IMR-90 (cell line): ENCODE results near the gene TNFRSF25. TPM values are rescaled to one million over a fixed set of nuclear protein-coding genes. Genes with fewer than 3 reads are reported as not detected.

Experiments used
- ATAC-seq: fragments of 200-7000 bp; cut with Tn5 transposase; 2 replicates; pipeline ENCODE4 v1.9.1; 2020; ENCODE audit warnings: low read depth, mild to moderate bottlenecking, moderate library complexity
- BruUV-seq: library from RNA; stranded (reverse); fragments of 400-500 nt; replicated peaks from 2 replicates; lab custom pipeline; 2021; lab: Mats Ljungman, UMichigan
- CTCF ChIA-PET: fragments of 300-600 bp; formaldehyde crosslinking; extraction: SDS; loops from one replicate; lab custom pipeline; 2021; ENCODE audit warnings: antibody characterized with exemption; lab: Yijun Ruan, JAX
- POLR2A ChIA-PET: fragments of 300-600 bp; sonication (Branson Sonifier 250); formaldehyde crosslinking; loops from one replicate; lab custom pipeline; 2022; ENCODE audit warnings: antibody characterized with exemption; ENCODE audit not compliant: unreplicated experiment; lab: Charles Lee
- DNase-seq: peaks from one replicate; pipeline ENCODE4 v3.0.0; 2013
- H2AFZ ChIP-seq: replicated peaks from 2 replicates; pipeline ENCODE3; 2013; ENCODE audit warnings: low read length, mild to moderate bottlenecking; ENCODE audit not compliant: poor library complexity
- H2AK5ac ChIP-seq: 2 replicates; pipeline ENCODE4 v1.6.1; 2013; ENCODE audit warnings: low read depth, low read length, inconsistent platforms
- H2AK9ac ChIP-seq: replicated peaks from 2 replicates; pipeline ENCODE3; 2013; ENCODE audit warnings: mild to moderate bottlenecking, low read depth, low read length, moderate library complexity; ENCODE audit not compliant: poor library complexity
- H2BK120ac ChIP-seq: 2 replicates; pipeline ENCODE4 v1.6.1; 2013; ENCODE audit warnings: low read depth, low read length, inconsistent platforms
- H2BK15ac ChIP-seq: 3 replicates; pipeline ENCODE4 v1.6.1; 2013; ENCODE audit warnings: low read depth, low read length, inconsistent platforms
- H2BK20ac ChIP-seq: 2 replicates; pipeline ENCODE4 v1.6.1; 2013; ENCODE audit warnings: low read depth, mild to moderate bottlenecking, inconsistent platforms, low read length, moderate library complexity
- H2BK5ac ChIP-seq: 2 replicates; pipeline ENCODE4 v1.6.1; 2013; ENCODE audit warnings: mild to moderate bottlenecking, low read depth, low read length, inconsistent platforms; ENCODE audit not compliant: poor library complexity, severe bottlenecking
- H3K14ac ChIP-seq: replicated peaks from 2 replicates; pipeline ENCODE4 v1.6.1; 2013; ENCODE audit warnings: low read depth, low read length, inconsistent platforms
- H3K18ac ChIP-seq: 2 replicates; pipeline ENCODE4 v1.6.1; 2013; ENCODE audit warnings: low read depth, low read length, control low read depth
- H3K23ac ChIP-seq: 2 replicates; pipeline ENCODE4 v1.6.1; 2013; ENCODE audit warnings: low read depth, low read length, inconsistent platforms
- H3K27ac ChIP-seq: 2 replicates; pipeline ENCODE4 v1.5.1; 2013; ENCODE audit warnings: mild to moderate bottlenecking, control low read depth, low read length; ENCODE audit not compliant: insufficient read depth
- H3K27me3 ChIP-seq: 2 replicates; pipeline ENCODE4 v1.6.1; 2013; ENCODE audit warnings: low read length; ENCODE audit not compliant: control insufficient read depth, insufficient read depth
- H3K36me3 ChIP-seq: 2 replicates; pipeline ENCODE4 v1.6.1; 2013; ENCODE audit warnings: low read length, mixed read lengths; ENCODE audit not compliant: control insufficient read depth, insufficient read depth
- H3K4ac ChIP-seq: 2 replicates; pipeline ENCODE4 v1.6.1; 2013; ENCODE audit warnings: low read depth, low read length, inconsistent platforms
- H3K4me1 ChIP-seq: 2 replicates; pipeline ENCODE4 v1.6.1; 2013; ENCODE audit warnings: low read length, mixed read lengths; ENCODE audit not compliant: control insufficient read depth, insufficient read depth
- H3K4me2 ChIP-seq: 2 replicates; pipeline ENCODE4 v1.6.1; 2013; ENCODE audit warnings: low read depth, mild to moderate bottlenecking, control low read depth, low read length, moderate library complexity
- H3K4me3 ChIP-seq: 2 replicates; pipeline ENCODE4 v1.5.1; 2013; ENCODE audit warnings: low read depth, mild to moderate bottlenecking, control low read depth, low read length, moderate library complexity; ENCODE audit not compliant: insufficient read depth
- H3K56ac ChIP-seq: 2 replicates; pipeline ENCODE4 v1.6.1; 2013; ENCODE audit warnings: low read length, inconsistent platforms; ENCODE audit not compliant: insufficient read depth; ENCODE audit errors: extremely low read depth
- H3K79me1 ChIP-seq, 2 experiments: 2 replicates each; pipeline ENCODE4 v1.6.1; 2013; ENCODE audit warnings: low read length in 2 of 2, inconsistent platforms in 1 of 2, low read depth in 1 of 2
- H3K9ac ChIP-seq: 2 replicates; pipeline ENCODE4 v1.6.1; 2013; ENCODE audit warnings: low read depth, low read length, control low read depth
- H3K9me1 ChIP-seq: 2 replicates; pipeline ENCODE4 v1.6.1; 2013; ENCODE audit warnings: low read length, inconsistent platforms; ENCODE audit not compliant: insufficient read depth
- H3K9me3 ChIP-seq: 2 replicates; pipeline ENCODE4 v1.6.1; 2013; ENCODE audit warnings: low read length; ENCODE audit not compliant: control insufficient read depth, insufficient read depth
- H4K20me1 ChIP-seq: 2 replicates; pipeline ENCODE4 v1.6.1; 2013; ENCODE audit warnings: low read length, inconsistent platforms; ENCODE audit not compliant: insufficient read depth
- H4K5ac ChIP-seq: 2 replicates; pipeline ENCODE4 v1.6.1; 2013; ENCODE audit warnings: mild to moderate bottlenecking, low read depth, low read length, control low read depth
- H4K8ac ChIP-seq, 2 experiments: 2 replicates each; pipeline ENCODE4 v1.6.1; 2013; ENCODE audit warnings: low read depth in 2 of 2, low read length in 2 of 2, control low read depth in 1 of 2, inconsistent platforms in 1 of 2
- H4K91ac ChIP-seq: 2 replicates; pipeline ENCODE4 v1.6.1; 2013; ENCODE audit warnings: low read depth, low read length, inconsistent platforms; ENCODE audit not compliant: insufficient read depth
- CHD1 ChIP-seq: IDR thresholded peaks from 2 replicates; pipeline ENCODE4 v1.6.1; 2012; ENCODE audit warnings: low read depth, low read length, improper control_type of control experiment
- FOS ChIP-seq: fragments of 150-350 bp; IDR thresholded peaks from 2 replicates; pipeline ENCODE4 v1.6.1; 2016; ENCODE audit warnings: low read depth, low read length
- MAZ ChIP-seq: IDR thresholded peaks from 2 replicates; pipeline ENCODE4 v1.6.1; 2012; ENCODE audit warnings: low read depth, mild to moderate bottlenecking, low read length, improper control_type of control experiment, moderate library complexity, borderline replicate concordance
- RAD21 ChIP-seq: IDR thresholded peaks from 2 replicates; pipeline ENCODE4 v1.6.1; 2012; ENCODE audit warnings: low read length, improper control_type of control experiment
- RCOR1 ChIP-seq: IDR thresholded peaks from 2 replicates; pipeline ENCODE4 v1.6.1; 2012; ENCODE audit warnings: mild to moderate bottlenecking, low read length, improper control_type of control experiment; ENCODE audit not compliant: insufficient replicate concordance
- WGBS, 2 experiments: methylation state at CpG; one replicate each; pipeline versions ENCODE4 v1.1.5 to v1.1.7; 2013; ENCODE audit warnings: missing lambda C conversion rate in 2 of 2; ENCODE audit not compliant: insufficient read length in 1 of 2; ENCODE audit errors: extremely low coverage in 2 of 2; 5-methylcytosine and 5-hydroxymethylcytosine counted together
- dilution Hi-C: fragments of 300-500 bp; cut with HindIII; formaldehyde crosslinking; loops from one replicate; pipeline ENCODE4 v1.14.3; 2018; ENCODE audit warnings: low sequenced_read_pairs; ENCODE audit not compliant: unreplicated experiment
- in situ Hi-C: fragments of 300-500 bp; cut with MboI; formaldehyde crosslinking; loops from 3 replicates; pipeline ENCODE4 v1.14.3; 2019; ENCODE audit warnings: low sequenced_read_pairs, inconsistent platforms, mixed read lengths
- intact Hi-C: fragments of 100-400 bp; cut with micrococcal nuclease; formaldehyde crosslinking; loops from 2 replicates; pipeline ENCODE4 v1.10.0; 2022
- polyA plus RNA-seq, 3 experiments: library from polyadenylated mRNA; depleted of rRNA; stranded (reverse); fragments of >200 nt; gene quantifications; 2 replicates each; pipeline ENCODE4 v1.2.3, GENCODE V29; 2012; ENCODE audit warnings: low replicate concordance in 1 of 3
- total RNA-seq: library from RNA; depleted of rRNA; stranded (reverse); fragments of >200 nt; gene quantifications from 2 replicates; pipeline ENCODE4 v1.2.3, GENCODE V29; 2012
- TF ChIP-seq, protein P1 (sequence below): conservative IDR thresholded peaks from 2 replicates; pipeline ENCODE4 v1.5.1; 2012; ENCODE audit warnings: mild to moderate bottlenecking, low read depth, low read length, improper control_type of control experiment
- TF ChIP-seq, protein P2 (sequence below): fragments of 150-350 bp; IDR thresholded peaks from 2 replicates; pipeline ENCODE4 v1.6.1; 2016; ENCODE audit warnings: low read depth, mild to moderate bottlenecking, low read length, moderate library complexity, borderline replicate concordance
- TF ChIP-seq, protein P3 (sequence below): fragments of 150-350 bp; IDR thresholded peaks from 2 replicates; pipeline ENCODE4 v1.6.1; 2017; ENCODE audit warnings: mild to moderate bottlenecking, antibody characterized with exemption, low read length, low read depth

Gene TNFRSF25
- total and polyA plus RNA-seq, 2 of the 4 experiments (the other 2 are of a cell fraction): 1.3 to 11.2 TPM

DNA sequence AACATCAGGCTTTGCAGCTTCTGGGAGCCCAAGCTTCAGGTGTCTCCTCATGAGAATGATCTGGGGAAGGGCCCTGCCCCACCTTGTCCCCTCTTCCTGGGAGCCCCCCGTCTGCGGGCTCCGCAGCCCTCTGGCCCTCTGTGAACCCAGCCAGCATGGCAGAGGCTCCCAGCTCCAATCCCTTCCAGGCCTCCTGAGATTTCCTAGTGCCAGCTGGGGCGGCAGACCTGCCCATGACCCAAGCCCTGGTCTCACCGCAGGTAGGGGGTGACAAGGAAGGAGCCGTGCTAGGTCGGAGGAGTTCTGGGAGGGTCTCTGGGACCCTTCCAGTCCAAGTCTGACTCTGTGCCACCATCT is 17.8 kb upstream of the TNFRSF25 start:
- ChIA-PET CTCF (no interaction called here), POLR2A (no interaction called here)
- Histone ChIP-seq H3K27me3 (no peaks in the 10 kb centered on the region), H3K14ac (no peak overlapping the region), H3K9me3 (no peaks in the 10 kb centered on the region), H3K79me1 (peaks cover 3 to 4% of the 10 kb centered on the region in 2 experiments; a peak in 1 of 4 replicates), H2BK5ac (no peak overlapping the region), H3K18ac (no peak overlapping the region), H2BK120ac (no peak overlapping the region), H3K4me2 (no peak overlapping the region), H2BK20ac (no peak overlapping the region), H3K4me1 (0 out of 2 replicates have a peak, but pooled peaks cover 2% of the 10 kb centered on the region), H3K4me3 (no peak overlapping the region), H3K56ac (no peak overlapping the region), H2AK9ac (no peak overlapping the region), H3K9me1 (no peaks in the 10 kb centered on the region), H3K23ac (no peak overlapping the region), H3K4ac (no peak overlapping the region), H3K27ac (no peak overlapping the region), H2BK15ac (no peak overlapping the region), H4K91ac (no peak overlapping the region), H2AFZ (no peak overlapping the region), H3K36me3 (no peaks in the 10 kb centered on the region), H4K20me1 (peaks cover 3% of the 10 kb centered on the region; the same call in 1 of the 2 replicates), H4K5ac (no peak overlapping the region), H2AK5ac (no peak overlapping the region), H4K8ac (no peak overlapping the region), H3K9ac (no peak overlapping the region)
- DNase-seq (no peak), ATAC-seq (no peak)
- dilution Hi-C loops: no loop called here
- TF ChIP-seq CHD1 (no peak), FOS (no peak), RCOR1 (no peak), RAD21 (no peak), MAZ (no peak)
- TF ChIP-seq, protein P1, sequence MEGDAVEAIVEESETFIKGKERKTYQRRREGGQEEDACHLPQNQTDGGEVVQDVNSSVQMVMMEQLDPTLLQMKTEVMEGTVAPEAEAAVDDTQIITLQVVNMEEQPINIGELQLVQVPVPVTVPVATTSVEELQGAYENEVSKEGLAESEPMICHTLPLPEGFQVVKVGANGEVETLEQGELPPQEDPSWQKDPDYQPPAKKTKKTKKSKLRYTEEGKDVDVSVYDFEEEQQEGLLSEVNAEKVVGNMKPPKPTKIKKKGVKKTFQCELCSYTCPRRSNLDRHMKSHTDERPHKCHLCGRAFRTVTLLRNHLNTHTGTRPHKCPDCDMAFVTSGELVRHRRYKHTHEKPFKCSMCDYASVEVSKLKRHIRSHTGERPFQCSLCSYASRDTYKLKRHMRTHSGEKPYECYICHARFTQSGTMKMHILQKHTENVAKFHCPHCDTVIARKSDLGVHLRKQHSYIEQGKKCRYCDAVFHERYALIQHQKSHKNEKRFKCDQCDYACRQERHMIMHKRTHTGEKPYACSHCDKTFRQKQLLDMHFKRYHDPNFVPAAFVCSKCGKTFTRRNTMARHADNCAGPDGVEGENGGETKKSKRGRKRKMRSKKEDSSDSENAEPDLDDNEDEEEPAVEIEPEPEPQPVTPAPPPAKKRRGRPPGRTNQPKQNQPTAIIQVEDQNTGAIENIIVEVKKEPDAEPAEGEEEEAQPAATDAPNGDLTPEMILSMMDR: no peak
- TF ChIP-seq, protein P2, sequence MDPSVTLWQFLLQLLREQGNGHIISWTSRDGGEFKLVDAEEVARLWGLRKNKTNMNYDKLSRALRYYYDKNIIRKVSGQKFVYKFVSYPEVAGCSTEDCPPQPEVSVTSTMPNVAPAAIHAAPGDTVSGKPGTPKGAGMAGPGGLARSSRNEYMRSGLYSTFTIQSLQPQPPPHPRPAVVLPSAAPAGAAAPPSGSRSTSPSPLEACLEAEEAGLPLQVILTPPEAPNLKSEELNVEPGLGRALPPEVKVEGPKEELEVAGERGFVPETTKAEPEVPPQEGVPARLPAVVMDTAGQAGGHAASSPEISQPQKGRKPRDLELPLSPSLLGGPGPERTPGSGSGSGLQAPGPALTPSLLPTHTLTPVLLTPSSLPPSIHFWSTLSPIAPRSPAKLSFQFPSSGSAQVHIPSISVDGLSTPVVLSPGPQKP: no peak
- TF ChIP-seq, protein P3, sequence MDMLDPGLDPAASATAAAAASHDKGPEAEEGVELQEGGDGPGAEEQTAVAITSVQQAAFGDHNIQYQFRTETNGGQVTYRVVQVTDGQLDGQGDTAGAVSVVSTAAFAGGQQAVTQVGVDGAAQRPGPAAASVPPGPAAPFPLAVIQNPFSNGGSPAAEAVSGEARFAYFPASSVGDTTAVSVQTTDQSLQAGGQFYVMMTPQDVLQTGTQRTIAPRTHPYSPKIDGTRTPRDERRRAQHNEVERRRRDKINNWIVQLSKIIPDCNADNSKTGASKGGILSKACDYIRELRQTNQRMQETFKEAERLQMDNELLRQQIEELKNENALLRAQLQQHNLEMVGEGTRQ: no peak
- intact Hi-C loops: no loop called here
- in situ Hi-C loops: no loop called here
- 100% methylated on average over 1 of the region's 7 CpGs; no CpG with 5 or more reads in 1 of the 2 experiments for WGBS, 2 experiments
- BruUV-seq: no TSS peak
